Activated CD8-positive, alpha-beta memory T cell treated with anti-CD3 and anti-CD28 coated beads for 48 hours (primary cell): Measurements from ENCODE around the gene IRF2.
A peak's percentile ranks its signal among the peaks of the same experiment; 100 is the strongest.

Experiments
- DNase-seq, 3 experiments: peaks; one replicate each; pipeline ENCODE4 v3.0.0-alpha.2; 2020; ENCODE audit warnings: low read depth in 2 of 3, low spot score in 2 of 3

IRF2 gene

DNA sequence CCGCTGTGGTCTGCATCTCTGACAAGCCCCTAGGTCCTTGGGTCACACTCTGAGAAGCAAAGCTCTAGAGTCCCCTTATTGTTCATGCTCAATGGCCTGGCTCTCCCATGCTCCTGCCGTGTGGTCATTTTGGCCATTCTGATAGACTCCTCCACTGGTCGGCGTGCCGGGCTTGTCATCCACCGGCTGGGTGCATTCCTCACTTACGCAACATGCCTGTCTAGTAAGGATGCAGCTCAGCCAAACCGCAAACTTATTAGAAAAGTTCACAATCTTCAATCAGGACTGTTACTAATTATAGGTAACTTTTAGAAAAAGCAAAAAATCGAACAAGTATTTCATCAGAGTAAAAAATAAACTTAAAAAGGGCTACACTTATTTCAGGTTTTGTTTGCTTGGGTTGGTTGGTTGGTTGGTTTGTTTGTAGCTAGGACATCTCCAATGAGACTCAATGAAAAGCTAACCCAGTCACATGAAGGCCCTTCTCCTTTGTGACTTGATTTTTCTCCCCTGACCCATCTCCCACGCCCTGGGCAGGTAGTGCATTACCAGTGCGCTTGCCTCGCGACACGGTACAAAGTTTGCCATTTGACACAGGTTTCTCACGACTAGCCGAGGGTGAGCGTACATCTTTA, 41.0 kb downstream of the IRF2 start:
- DNase-seq: no peak

- DNase-seq: no peak
Observed at GRCh38 chr4:184432127-184432922, 42.0 kb downstream of the IRF2 start.

DNA sequence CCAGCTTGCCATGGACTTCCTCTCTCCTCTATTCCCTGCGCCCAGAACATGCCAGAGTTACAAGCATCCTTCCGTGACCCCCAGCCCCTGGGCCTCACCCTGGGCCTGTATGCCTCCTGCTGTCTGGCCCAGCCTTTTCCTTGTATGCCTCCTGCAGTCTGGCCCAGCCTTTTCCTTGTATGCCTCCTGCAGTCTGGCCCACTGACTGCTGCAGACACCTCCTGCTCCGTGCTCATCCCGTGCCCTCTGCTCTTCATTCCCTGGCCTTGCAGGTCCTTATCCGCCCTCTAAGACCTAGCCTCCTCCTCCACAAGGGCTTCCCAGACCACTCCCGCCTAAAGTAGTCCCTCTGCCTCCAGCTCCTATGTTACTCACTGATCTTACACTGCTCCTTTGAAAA, 44.2 kb downstream of the IRF2 start:
- DNase-seq: no peak

DNA sequence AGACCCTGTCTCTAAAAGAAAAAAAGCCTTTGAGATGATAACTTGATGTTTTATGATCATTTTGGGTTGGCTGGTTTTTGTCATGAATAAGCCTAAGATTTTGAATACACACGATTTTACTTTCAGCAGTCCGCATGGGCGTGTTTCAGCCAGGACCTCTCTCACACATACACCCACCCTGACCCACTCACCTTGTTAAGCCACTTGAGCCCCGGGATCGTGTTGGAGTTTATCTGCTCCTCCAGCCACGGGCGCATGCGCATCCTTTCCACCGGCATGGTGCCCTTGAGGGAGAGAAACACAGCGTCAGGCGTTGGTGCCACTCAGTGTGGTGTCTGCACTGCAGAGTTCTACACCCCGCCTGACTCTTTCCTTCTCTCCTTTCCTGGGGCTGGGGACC, 45.6 kb downstream of the IRF2 start:
- DNase-seq: no peak

DNA sequence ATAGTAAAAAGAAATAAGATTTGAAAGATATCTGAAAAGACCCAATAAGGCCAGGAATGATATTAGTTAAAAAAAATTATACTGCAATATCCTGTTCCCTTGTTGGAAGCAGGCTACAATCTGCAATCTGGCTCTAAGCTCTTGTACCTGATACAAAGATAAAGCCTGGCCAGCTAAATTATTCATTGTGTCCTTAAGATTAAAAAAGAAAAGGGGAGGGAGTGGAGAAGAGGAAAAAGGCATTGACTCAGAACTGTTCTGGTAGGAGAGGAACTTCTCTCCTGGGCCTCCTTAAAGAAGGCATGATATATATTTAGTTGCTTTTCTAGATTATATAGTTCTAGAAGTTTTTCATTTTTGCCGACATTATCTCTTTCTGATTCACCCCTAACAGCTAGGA, 46.7 kb downstream of the IRF2 start:
- no peak for DNase-seq

GRCh38 chr4:184427093-184427492, 47.3 kb downstream of the IRF2 start:
- DNase-seq: no peak

- no peak for DNase-seq
Observed at GRCh38 chr4:184424993-184425758, 49.2 kb downstream of the IRF2 start.

GRCh38 chr4:184424279-184424678, 50.1 kb downstream of the IRF2 start:
- DNase-seq: no peak

DNA sequence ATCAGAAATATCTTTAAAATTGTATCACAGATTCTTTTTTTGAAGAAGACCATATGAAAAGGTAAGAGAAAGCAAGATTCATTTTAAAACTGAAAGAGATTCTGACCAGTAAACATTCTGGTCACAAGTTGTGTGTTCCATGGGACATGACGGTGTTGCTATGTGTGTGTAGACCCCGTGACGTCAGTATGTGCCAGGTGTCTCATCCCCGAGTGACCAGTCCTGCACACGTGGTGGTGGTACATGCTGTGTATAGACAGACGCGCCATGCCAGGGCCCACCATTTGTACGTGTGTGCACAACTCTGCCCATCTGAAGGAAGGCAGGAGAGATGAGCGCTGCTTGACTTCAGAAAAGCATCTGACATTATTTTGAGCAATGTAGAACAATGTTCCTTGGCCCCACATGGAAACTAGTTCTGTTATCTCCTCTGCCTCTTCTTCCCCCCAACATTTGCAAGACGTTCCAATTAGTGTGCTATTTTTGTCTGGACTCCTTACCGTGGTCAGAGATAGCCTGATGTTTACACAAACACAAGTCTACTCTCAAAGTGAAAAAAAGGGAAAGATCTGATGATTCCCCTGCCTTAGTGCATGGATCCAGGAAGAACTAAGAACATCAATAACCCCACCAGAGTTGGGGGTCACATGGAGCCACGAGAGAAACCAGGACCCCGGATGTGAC, 51.2 kb downstream of the IRF2 start:
- no peak for DNase-seq

DNA sequence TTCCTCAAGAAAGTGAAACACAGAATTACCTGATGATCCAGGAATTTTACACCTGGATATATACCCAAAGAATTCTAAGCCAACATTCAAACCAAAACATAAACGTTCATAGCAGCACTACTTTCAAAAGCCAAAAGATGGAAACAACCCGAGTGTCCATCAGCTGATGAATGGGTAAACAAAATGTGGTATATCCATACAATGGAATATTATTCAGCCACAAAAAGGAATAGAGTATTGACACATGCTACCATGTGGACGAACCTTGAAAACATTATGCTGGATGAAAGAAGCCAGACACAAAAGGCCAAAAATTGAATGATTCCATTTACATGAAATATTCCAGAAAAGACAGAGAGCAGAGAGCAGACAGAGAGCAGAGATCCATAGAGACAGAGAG, 52.0 kb downstream of the IRF2 start:
- no peak for DNase-seq

DNA sequence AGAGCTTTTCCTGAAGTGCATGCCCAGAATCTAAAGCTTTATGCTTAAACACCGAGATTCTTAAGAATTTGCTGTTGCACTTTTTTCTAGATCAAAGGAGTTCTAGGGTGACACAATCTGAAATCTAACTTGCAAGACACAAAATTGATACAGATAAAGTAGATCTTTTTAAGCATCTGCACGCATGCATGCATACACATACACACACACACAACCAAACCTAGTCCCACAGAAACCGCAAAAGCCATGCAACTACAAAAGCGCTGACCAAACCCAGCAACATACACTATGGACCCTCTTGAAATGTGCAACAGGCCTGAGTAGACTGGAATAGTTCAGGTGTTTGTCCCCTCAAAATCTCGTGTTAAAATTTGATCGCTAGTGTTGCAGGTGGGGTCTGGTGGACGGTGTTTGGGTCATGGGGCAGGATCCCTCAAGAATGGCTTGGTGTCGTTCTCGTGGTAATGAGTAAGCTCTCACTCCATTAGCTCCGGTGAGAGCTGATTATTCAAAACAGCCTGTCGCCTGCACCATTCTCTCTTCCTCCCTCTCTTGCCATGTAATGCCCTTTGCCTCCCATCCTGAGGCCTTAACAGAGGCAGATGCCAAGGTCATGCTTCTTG, 52.7 kb downstream of the IRF2 start:
- DNase-seq: no peak

- no peak for DNase-seq
Observed at GRCh38 chr4:184420881-184421416, 53.4 kb downstream of the IRF2 start.

DNA sequence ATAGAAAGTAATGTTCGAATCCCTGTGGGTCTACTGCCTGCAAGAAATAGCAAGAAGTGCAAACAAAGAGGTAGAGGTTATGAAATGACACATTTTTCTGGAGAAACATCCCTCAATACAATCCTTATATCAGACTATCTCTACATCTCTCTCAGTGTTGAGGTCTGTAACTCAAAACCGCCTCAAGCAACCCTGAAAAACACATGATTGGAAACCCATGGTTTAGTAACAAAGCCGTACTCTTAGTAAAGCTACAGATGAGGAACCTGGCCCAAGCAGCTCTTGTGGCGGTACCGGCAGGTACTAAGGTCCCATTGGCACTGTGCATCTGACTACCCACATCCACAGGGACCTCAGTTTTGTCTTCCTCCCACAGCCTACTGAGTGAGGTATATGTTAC, 53.9 kb downstream of the IRF2 start:
- DNase-seq: no peak

DNA sequence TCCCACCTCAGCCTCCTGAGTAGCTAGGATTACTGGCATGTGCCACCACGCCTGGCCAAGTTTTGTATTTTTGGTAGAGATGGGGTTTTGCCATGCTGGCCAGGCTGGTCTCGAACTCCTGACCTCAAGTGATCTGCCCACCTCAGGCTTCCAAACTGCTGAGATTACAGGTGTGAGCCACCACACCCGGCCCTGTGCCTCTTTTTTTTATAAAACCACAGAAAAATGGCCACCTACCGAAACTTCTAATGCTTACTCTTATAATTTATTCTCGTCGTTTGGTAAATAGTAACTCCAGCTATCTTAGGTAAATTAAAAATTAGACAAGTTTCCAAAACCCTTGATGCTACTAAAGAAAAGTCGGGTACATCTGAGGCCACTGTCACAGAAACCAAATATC, 54.4 kb downstream of the IRF2 start:
- DNase-seq: no peak

DNA sequence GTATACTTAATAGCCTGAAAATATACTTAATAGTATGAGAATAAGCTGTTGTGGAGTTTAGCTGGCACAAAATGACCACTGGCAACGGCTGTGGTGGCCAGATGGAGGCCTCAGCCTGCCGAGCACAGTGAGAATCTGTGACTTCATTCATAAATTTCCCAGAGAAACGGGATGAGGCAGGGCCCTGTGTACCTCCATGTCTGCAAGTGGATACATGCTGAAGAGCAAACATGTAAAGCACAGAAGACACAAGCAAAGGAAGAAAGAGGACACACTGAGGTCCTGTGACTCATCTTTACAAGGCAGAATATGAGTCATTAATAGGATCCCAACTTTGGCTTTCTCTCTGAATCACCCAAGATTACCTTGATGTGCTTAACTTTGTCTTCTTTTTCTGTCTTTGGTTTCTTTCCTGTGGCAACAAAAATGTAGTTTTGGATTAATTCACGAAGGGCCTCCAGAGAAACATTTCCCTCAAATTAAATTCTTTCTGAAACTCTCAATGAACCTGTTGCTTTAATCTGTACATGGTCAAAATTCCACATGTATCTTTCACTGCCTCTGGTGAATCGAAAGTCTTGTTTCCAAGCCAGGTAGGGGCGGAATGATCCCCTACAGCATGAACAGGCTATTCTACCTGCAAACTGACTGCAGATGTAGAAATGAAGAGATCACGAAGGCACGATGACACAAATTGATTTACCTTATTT, 56.4 kb downstream of the IRF2 start:
- DNase-seq: no peak

GRCh38 chr4:184416913-184417734, 57.2 kb downstream of the IRF2 start:
- DNase-seq: peak in 1 of 3 experiments; percentile 27

GRCh38 chr4:184415071-184415470, 59.3 kb downstream of the IRF2 start:
- DNase-seq: no peak

- no peak for DNase-seq
Observed at GRCh38 chr4:184413261-184414046, 60.9 kb downstream of the IRF2 start.

GRCh38 chr4:184410748-184411147, 63.6 kb downstream of the IRF2 start:
- no peak for DNase-seq
